Suprapubic skin (tissue), 4 donors: ENCODE results near the gene TBRG4.

Source experiments
- EP300 ChIP-seq: sonication (generic); formaldehyde crosslinking; IDR thresholded peaks from one replicate; pipeline ENCODE4 v1.6.1; 2017; ENCODE audit warnings: antibody characterized with exemption
- POLR2A ChIP-seq, 2 donors: fragments of 450-650 bp; IDR thresholded peaks; one replicate each; pipeline ENCODE4 v1.6.1; 2017; ENCODE audit warnings: antibody characterized with exemption in 2 of 2, mild to moderate bottlenecking in 2 of 2, moderate library complexity in 2 of 2
- POLR2AphosphoS5 ChIP-seq, 3 donors: sonication (generic); formaldehyde crosslinking; IDR thresholded peaks; one replicate each; pipeline ENCODE4 v1.6.1; 2017; ENCODE audit warnings: antibody characterized with exemption in 3 of 3
- TF ChIP-seq, protein P1 (sequence below), 2 donors: fragments of 200-600 bp in 1 of 2; fragments of 450-650 bp in 1 of 2; sonication (generic) in 1 of 2; IDR thresholded peaks; one replicate each; pipeline ENCODE4 v1.5.1; 2016 to 2019; ENCODE audit warnings: antibody characterized with exemption in 2 of 2, mild to moderate bottlenecking in 1 of 2, moderate library complexity in 1 of 2

DNA sequence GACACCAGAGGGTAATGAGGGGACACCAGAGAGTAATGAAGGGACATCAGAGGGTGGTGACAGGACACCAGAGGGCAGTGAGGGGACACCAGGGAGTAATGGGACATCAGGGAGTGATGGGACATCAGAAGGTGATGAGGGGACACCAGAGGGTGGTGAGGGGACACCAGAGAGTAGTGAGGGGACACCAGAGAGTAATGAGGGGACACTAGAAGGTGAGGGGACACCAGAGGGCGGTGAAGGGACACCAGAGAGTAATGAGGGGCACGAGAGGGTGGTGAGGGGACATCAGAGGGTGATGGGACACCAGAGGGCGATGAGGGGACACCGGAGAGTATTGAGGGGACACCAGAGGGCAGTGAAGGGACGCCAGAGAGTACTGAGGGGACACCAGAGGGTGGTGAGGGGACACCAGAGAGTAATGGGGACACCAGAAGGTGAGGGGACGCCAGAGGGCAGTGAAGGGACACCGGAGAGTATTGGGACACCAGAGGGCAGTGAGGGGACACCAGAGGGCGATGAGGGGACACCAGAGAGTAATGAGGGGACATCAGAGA is 33.3 kb downstream of the TBRG4 start:
- TF ChIP-seq, protein P1, sequence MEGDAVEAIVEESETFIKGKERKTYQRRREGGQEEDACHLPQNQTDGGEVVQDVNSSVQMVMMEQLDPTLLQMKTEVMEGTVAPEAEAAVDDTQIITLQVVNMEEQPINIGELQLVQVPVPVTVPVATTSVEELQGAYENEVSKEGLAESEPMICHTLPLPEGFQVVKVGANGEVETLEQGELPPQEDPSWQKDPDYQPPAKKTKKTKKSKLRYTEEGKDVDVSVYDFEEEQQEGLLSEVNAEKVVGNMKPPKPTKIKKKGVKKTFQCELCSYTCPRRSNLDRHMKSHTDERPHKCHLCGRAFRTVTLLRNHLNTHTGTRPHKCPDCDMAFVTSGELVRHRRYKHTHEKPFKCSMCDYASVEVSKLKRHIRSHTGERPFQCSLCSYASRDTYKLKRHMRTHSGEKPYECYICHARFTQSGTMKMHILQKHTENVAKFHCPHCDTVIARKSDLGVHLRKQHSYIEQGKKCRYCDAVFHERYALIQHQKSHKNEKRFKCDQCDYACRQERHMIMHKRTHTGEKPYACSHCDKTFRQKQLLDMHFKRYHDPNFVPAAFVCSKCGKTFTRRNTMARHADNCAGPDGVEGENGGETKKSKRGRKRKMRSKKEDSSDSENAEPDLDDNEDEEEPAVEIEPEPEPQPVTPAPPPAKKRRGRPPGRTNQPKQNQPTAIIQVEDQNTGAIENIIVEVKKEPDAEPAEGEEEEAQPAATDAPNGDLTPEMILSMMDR (IDR thresholded peaks at IDR 0.05): no peak
- no peak for TF ChIP-seq POLR2AphosphoS5 (IDR thresholded peaks at IDR 0.05)
- no peak for TF ChIP-seq POLR2A (IDR thresholded peaks at IDR 0.05)
- TF ChIP-seq EP300: no peak
